Stimulated activated CD4-positive, alpha-beta T cell treated with anti-CD3 and anti-CD28 coated beads, Interleukin-2, amount 100 ng/mL, for 4 hours (primary cell): ENCODE measurements around the gene KIRREL3.

Experiments used
- DNase-seq: peaks from one replicate; pipeline ENCODE4 v3.0.0-alpha.2; 2020; ENCODE audit warnings: low read depth

Gene KIRREL3

DNA sequence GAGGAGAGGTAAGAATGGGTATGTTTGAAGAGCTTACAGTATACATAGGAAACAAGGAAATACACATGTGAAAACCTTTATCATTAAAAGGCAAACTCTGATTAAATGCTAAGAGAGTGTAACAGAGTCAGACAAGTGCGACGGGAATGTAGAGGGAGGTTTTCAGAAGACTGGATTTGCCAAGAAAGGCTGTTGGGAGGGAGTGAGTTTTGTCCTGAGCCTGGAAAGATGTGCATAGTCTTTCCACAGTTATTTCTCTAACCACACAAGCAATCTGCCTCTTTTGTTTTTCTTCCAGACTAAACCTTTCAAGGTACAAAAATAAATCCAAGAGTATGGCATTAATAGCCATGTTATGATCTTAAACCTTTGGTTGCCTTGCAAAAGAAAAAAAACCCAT, 170.9 kb downstream of the KIRREL3 start:
- DNase-seq, result no peak

DNA sequence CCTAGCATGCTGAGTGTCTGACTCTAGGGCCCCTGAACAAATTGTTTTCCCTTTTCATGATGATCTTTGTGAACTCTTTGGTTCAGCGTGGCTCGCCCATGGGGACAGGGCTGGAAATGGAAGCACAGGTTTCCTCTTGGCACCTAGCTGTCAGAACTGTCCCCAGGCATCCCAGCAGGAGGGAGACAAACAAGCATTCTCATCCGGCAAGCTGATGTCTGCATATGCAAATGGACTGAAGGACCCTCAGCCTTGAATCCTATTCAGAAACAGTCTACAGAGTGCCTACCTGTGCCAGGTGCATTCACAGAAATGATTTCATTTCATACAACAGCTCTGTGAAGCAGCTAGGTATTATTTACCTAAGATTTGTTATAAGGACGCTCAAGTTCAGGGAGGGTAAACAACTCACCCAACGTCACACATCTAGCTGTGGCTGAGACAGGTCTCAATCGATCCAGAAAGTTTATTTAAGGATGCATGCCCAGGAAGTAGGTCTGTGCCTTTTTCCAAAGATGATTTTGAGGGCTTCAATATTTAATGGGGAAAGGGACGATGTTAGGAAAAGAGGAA, 176.4 kb downstream of the KIRREL3 start:
- no peak for DNase-seq

DNA sequence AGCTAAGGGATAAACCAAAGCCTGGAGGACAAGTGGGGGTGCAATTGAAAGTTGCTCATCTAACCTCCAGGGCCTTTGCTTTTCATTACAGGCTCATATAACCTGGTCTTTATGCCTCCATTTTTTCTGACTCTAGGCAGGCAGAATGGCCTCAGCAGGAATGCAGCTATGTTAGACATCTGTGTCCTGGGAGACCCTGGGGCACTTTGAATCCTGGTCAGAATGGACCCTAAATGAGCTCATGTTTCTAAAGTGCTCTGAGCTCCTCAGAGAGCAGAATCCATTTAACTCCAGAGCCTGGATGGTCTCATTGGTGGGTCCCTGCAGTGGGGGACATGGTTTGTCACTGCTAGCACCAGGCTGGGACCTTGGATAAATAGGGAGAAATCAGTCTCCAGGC, 177.3 kb downstream of the KIRREL3 start:
- no peak for DNase-seq

DNA sequence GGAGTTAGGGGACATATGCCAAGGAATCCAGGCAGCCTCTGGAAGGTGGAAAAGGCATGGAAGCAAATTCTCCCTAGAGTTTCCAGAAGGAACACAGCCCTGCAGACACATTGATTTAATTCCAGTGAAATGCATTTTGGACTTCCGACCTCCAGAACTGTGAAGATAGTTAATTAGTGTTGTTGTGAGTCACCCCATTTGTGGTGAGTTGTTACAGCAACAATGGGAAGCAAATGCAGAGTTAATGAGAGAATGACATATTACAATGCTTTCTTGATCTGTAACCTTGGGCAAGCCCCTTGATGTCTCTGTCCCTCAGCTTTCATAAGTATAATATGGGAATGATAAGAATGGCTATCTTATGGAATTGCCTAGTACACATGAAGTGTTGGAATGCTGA, 178.7 kb downstream of the KIRREL3 start:
- DNase-seq, result no peak

DNA sequence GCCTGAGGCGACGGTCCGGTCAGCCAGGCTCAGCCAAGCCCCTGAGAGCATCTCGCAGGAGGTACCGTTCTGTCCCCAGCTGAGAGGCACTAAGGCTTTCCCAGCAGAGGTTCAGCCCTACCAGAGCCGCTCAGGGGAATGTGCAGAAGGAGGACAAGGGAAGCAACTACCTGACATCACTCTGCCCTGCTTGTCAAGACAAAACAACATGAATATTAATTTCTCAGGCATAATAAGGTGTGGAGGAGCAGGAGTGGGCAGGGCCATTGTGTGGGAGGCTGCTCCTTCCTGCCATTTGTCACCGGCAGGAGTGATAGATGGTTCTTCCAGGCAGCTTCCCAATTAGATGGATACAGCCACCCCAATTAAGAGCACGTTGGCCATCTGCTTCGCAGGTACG, 181.4 kb downstream of the KIRREL3 start:
- no peak for DNase-seq

DNA sequence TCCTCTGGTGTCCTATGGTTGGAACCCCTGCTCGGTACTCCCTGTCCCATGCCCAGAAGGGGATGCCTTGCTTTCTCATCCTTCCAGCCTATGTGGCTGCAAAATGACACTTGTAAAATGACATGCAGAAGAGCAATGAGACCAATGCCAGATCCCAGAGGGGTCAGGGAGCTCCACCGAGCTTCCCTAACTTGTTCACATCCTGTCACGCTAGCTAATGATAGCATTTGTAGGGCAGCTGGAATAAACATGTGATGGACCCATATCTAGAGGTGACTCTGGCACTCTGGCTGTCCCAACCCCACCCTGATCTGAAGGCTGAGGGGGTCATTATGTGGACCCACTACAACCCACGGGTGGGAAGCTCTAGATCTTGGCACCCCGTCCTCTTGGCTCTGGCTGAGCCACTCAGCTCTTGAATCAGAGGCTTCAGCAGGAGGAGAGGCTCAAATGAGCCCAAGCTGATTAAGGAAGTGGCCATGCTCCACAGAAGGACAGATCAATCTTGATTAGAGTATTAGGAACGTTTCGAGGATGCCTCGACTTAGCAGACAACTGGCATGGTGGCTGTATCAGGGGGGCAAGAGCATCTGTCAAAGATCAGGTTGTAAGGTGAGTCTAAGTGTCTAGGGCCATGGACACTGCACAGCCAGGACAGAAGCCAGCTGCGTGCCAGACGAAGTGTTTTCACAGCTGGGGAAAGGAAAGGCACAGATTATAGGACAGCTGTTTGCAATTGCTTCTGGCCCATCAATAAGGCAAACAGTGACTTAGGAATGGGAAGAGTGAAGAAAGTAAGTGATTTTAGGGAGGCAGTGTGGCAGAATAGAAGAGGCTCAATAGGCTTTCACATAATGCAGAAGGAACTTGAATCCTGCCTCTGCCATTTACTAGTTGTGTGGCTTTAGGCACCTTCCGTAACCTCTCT, 182.8 kb downstream of the KIRREL3 start:
- DNase-seq, result no peak

DNA sequence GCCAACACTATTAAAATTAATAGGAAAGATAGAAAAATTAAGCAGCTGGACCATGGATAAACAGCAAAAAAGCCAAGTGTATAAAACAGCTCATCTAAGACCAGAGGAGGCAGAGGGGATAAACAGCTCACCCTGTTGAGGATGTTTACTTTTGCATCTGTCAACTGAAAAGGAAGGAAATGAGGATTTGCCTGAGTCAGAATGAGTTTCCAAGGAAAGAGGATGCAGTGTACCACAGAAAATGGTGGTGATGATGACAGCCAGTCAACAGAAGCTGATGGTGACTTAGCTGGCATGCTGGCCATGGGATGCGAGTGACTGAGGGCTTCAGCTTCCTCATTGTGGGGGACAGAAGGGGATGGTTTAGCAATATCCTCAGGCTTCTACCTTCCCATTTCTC, 183.5 kb downstream of the KIRREL3 start:
- DNase-seq, result no peak

DNA sequence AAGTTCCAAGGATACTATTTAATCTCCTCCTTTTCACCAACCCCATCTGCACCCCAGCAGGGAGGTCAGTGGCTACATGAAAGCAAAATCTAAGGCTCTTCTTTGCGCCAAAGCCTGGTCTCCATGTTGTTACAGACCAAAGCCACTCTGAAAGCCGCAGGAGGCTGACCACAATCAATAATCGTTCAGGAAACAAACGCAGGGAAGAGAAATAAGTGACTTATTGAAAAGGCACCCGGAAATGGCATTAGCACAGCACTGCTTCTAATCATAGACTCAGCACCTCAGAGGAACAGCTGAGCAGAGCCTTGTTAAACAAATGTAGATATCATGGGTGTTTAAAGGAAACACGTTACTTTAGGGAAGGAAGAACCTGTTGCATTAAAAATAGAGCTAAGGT, 183.9 kb downstream of the KIRREL3 start:
- DNase-seq, result no peak

DNA sequence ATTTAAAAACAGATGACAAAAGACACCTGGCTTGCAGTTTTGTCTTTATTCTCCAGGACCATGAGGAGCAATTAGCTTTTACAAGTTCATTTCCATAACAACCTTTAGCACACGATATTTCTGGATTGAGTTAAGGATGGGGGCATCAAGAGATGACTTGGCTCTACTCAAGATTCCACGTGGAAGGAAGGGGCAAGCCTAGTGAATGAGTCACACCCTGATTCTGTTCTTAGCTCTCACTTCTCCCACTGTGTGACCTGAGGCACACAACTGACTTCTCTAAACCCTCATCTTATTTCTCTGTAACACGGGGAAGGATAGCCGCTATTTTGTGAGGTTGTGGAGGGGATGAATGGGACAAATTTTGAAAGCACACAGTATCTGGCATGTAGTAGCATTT, 185.5 kb downstream of the KIRREL3 start:
- no peak for DNase-seq

DNA sequence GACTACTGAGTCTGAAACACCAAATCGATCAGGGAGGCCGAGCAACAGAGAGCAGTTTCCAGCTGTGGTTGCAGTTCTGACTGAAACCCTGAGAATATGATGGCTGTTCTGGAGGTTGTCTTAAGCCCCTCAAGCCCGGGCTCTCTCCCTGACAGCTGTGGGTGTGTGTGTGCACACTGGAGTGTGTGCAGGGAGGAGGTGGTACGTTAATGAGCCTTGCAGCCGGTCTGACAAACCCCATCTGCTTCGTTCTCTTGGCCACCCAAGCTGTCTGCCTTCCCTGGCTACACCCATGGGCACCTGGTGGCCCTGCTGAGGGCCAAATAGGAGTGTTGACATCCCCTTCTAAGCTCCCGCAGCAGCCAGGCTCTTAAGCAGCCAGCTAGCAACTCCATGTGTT, 189.8 kb downstream of the KIRREL3 start:
- no peak for DNase-seq

DNA sequence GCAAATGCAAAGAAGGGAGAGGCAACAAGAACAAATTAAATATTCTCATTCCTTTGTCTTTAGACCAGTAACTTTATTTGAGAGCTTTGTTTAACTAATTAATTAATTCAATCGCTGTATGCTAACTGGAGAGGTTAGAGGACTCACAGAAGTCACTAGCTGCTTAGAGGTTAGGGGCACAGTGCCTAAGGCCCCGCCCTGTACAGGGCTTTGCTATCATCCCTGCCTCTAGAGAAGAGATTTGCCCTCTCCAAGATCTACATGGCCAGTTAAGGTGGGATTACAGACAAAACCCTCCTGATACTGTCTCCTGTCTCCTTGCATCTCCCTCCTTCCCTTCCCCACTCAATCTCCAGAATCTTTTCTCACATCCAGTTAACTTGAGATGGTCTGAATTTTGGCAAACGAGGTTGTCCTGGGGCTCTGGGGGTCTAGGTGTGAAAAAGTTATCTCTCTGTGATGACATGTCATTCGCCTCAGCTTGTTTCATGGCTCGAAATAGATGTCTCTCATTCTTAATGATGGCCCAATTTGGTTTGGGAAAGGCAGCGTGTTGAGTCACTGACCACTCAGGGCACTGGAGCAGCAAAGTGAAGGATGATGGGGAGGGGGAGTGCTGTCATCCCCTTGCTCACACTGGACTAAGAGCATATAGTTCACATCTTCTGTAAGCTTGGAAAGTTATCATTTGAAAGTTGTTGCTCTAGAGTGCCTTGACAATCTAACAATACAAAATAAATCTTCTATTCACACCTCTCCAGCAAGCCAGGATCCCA, 190.9 kb downstream of the KIRREL3 start:
- DNase-seq, result no peak

DNA sequence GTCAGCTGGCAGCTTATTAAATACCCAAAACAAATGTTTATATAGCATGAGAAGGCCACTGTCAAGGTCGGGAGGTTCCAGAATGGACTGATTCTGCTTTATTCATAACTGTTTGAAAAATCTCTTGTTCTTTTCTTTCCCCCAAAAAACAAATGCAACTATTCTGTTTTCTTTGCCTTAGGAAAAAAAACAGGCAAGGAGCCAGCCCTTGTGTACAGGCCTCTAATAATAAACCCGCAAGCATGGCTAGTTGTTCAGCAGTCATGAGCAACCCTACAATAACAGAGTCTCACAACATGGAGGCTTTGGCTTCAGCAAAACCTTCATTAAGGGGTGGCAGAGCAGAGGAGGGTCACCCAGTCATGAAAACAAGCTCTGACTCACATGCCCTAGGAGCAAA, 191.7 kb downstream of the KIRREL3 start:
- no peak for DNase-seq

DNA sequence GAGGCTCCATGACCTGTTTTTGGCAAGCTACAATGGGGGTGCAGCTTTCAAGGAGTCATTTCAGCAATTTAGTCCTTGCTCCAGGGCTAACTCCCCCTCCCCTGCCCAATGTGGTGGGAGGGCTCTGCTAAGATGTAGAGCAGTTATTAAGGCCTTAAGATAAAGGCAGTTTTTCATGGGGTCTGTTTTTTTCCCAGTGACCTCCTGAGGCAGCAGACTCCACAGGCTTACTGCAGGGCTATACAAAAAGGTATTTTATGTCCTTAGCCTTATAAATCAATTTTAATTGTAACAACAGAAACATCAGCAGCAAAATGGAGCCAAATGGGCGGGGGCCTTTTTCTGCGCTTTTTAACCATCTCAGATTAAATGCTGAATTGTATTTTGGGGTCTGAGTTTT, 192.3 kb downstream of the KIRREL3 start:
- DNase-seq, result no peak

DNA sequence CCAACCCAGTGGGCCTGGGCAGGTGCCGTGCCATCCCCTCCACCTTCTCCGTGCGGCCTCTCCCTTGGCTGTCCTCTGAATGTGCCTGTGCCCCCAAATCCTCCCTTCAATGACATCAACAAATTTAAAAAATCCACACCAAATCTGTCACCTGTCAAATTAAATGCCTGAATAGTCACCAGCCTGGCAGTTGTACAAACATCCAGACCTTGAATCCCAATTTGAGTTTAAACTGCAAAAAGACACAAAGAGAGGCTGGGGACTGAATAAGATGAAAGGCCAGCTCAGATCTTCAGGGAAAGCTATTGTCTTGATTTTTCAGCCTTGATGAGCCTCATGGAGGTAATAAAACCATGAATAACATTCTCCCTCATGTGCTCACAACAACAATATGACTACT, 194.7 kb downstream of the KIRREL3 start:
- DNase-seq, result no peak

DNA sequence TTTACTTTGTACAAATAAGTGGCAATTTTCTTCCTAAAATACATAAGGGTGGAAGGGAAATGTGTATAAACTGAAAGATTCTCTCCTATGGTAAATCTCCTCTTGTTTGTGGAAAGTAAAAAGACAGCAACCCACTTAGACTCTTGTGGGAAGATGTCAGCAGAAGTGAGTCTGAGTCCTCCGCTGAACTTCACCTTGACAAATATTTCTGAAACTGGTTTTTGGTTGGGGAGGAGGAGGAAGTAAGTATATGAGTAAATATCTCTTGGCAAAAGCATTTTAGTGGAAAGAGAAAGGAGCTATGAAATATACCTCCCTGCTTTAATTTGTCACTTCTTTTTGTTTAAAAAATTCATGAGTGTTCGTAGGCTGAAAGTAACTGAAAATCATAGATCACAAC, 196.2 kb downstream of the KIRREL3 start:
- no peak for DNase-seq

DNA sequence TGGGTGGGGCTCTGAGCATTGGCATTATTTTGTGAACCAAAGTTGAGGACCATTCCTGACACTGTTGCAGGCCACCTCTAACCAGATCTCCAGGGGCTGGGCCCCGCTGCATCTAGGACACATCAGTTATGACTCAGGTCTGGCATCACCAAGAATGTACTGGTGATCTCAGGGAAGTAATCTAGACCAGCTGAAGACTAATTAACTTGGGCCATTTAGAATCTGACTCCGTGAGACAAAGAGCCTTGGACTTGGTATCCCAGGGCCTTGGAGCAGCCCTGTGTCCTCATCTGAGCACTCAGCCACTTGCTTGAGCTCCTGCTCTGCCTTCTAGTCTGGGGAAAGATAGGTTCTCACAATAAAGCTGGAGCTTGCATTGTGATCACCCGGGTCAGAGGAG, 200.6 kb downstream of the KIRREL3 start:
- no peak for DNase-seq

DNA sequence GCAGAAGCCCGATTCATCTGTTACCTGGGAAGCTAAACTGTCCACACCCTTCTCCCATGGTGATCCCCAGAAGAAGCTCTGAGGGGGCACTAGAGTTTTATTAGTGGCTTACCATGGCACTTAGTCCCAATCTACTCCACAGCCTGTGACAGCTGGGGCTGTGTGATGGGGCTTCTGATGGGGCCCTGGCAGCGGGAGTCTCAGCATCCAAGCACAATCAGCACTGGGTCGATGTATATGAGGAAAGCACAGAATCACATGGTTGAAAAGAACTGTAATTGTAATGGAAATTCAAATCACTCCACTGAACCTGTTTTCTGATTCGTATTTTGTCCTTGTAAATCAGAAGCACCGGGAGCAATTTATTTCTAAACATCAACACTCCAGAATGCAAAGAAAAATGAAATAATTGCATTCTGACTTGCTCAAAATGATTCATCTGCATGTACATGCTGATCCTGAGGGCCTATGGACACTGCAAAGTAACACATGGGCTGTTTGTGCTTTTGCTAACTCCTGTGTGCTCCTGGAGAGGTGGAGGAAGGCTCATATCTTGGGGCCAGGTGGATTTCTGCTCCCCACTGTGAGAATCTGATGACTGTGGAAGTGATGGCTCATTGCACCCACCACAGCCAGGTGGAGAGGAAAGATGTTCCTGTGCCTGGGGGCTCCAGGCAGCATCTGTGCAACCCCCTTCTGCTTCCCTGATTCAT, 203.0 kb downstream of the KIRREL3 start:
- DNase-seq, result no peak

DNA sequence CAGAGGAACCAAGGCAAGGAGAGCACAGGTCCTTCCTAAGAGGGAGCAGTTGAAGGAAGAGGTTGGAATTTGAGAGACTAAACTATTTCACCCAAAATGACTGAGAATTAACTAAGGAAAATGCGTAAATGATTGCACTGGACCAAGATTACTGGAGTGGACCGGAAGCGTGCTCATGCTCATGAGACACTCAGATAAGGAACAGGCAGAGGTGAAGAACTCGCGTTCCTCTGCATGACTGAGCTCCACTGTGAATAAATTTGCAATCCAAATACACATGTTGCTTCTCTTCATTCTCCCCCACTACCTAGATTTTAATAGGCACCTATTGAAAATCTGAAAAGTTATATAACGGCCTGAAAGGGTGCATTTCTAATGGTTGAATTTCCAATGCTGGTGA, 207.0 kb downstream of the KIRREL3 start:
- no peak for DNase-seq

DNA sequence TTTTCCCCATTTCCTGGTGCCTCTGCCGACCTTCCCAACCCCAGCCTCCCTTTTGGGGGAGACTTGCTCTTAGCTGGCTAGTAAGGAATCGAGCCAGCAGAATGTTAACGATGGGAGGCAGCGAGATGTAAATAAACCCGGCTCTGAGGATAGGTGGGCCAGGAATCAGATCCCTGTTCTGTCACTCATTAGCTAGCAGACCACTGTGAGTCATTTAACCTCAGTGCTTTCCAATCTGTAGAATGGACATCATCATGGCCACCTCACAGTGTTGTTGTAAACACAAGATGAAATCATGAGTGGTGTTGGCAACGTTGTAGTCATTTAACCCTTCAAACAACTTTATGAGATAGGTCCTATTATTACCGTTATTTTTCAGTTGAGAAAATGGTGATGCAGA, 208.6 kb downstream of the KIRREL3 start:
- DNase-seq, result no peak

DNA sequence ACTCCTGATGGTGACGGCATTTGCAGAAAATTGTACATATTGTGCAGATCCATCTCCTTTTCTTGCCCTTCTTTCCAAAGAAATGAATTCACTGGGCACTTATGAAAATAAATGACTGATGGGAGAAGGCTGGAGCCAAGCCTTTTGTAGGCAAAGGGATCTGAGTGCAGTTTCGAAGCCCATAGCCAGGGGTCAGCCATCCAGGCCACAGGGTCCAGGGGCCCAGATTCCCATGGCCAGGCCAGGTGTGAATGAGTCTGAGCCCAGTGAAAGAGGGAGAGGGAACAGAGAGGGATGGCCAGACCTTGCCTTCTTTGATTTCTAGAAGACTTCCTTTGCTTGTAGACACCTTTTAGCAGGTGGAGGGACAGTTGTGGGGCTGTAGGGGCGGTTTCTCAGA, 209.1 kb downstream of the KIRREL3 start:
- no peak for DNase-seq

DNA sequence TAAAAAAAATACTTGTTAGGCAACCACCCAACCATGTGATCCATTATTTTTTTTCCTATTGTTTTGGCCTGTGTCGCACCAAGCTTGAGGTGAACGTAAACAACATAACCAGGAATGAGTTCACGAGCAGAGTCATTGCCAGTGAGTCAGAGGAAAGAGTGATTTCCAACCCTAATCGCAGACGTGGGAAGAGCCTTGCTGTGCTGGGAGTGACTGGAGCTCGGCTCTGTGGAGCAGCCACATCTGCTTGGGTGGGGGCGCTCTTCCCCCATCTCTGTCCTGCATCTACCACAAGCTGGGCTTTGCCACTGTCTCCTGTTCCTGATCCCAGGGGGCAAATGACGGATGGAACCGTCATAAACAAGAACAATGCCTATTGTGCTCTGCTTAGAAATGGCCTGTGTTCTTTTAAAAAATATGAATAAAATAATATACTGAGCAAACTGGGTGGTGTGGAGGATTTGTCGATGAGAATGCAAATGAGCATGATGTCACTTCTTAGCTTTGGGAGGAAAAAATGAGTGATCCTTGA, 210.0 kb downstream of the KIRREL3 start:
- DNase-seq, result no peak

DNA sequence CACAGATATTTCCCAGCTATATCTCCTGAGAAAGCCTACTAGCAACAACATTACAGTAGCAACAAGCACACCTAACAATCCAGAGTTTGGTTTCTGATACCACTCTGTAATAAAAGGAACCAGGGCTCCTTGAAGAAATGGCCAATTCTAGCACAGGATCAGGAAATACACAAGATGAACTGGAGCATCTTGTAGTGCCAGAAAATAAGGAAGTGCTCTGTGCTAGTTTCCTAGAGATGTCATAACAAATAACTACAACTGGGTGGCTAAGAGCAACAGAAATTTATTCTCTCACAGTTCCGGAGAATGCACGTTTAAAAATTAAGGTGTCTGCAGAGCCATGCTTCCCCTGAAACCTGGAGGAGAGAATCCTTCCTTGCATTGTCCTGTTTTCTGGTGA, 217.8 kb downstream of the KIRREL3 start:
- no peak for DNase-seq
